T-helper 1 cell treated with Interleukin-12 subunit alpha and Interleukin-12 subunit beta and Interleukin-4 antibody, amounts not matched to agents 30 μg/mL and 1 μg/mL, for 36 hours (primary cell): ENCODE results near the gene RANBP9.
A peak's percentile ranks its signal among the peaks of the same experiment; 100 is the strongest.

Experiments
- H3K27ac Mint-ChIP-seq: one replicate; pipeline ENCODE4 v1.8.0; 2021; ENCODE audit warnings: mild to moderate bottlenecking, mixed read lengths
- H3K27me3 Mint-ChIP-seq: one replicate; pipeline ENCODE4 v1.8.0; 2021; ENCODE audit warnings: low read depth, mixed read lengths
- H3K36me3 Mint-ChIP-seq: one replicate; pipeline ENCODE4 v1.8.0; 2021; ENCODE audit warnings: low read depth, mixed read lengths
- H3K4me1 Mint-ChIP-seq: one replicate; pipeline ENCODE4 v1.8.0; 2021; ENCODE audit warnings: low read depth, mixed read lengths
- H3K4me3 Mint-ChIP-seq: one replicate; pipeline ENCODE4 v1.8.0; 2021; ENCODE audit warnings: mild to moderate bottlenecking, moderate library complexity, mixed read lengths
- H3K9me3 Mint-ChIP-seq: one replicate; pipeline ENCODE4 v1.8.0; 2021; ENCODE audit warnings: mixed read lengths

RANBP9 gene

DNA sequence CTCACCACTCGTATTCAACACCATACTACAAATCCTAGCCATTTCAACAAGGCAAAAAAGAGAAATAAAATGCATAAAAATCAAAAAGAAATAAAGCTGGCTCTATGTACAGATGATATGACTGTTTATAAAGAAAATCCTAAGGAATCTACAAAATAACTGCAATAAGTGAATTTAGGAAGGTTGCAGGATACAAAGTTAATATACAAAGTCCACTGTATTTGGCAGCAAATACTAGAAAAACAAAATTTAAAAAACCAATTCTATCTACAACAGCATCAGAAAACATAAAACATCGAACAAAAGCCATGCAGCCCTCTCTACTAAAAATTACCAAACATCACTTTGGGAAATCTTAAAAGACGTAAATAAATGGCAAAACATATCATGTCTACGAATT is 47.6 kb downstream of the RANBP9 start:
- Mint-ChIP-seq H3K4me1 (peaks cover 54% of the 10 kb centered on the region), H3K27me3 (no peaks in the 10 kb centered on the region), H3K4me3 (no peak overlapping the region), H3K36me3 (peaks cover 8% of the 10 kb centered on the region), H3K27ac (no peak overlapping the region), H3K9me3 (no peaks in the 10 kb centered on the region)

DNA sequence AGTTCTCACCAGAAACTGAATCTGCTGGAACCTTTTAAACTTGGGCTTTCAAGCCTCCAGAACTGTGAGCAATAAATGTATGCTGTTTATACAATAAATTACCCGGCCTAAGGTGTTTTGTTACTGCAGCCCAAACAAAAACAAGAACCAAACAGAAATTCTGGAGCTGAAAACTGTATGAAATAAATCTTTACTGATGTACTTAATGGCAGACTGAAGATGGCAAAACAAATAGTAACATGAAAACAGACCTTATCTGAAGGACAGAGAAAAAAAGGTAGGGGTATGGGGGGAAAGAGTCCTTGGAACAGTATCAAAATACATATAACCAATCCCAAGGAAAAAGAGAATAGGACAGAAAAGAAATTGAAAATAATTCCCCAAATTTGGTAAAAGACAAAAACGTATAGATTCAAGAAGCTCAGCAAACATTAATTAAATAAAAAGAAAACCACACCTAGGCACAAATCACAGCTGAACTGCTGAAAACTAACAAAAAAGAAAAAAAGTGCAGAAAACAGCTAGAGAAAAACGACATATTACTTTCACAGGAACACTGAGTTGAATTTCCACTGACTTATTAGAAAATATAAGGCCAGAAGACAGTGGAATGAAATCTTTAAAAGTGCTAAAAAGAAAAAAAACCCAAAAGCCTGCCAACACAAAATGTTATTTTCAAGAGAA is 48.8 kb downstream of the RANBP9 start:
- H3K36me3 Mint-ChIP-seq = peaks cover 6% of the 10 kb centered on the region
- H3K27me3 Mint-ChIP-seq = no peaks in the 10 kb centered on the region
- H3K9me3 Mint-ChIP-seq = no peaks in the 10 kb centered on the region
- peaks cover 45% of the 10 kb centered on the region for H3K4me1 Mint-ChIP-seq
- H3K27ac Mint-ChIP-seq = no peak overlapping the region
- H3K4me3 Mint-ChIP-seq = no peak overlapping the region

GRCh38 chr6:13661647-13662046 is 50.0 kb downstream of the RANBP9 start:
- Mint-ChIP-seq H3K4me1 (peaks cover 38% of the 10 kb centered on the region), H3K36me3 (peaks cover 4% of the 10 kb centered on the region), H3K27ac (peak overlapping the region; percentile 45), H3K9me3 (no peaks in the 10 kb centered on the region), H3K27me3 (no peaks in the 10 kb centered on the region), H3K4me3 (no peak overlapping the region)

DNA sequence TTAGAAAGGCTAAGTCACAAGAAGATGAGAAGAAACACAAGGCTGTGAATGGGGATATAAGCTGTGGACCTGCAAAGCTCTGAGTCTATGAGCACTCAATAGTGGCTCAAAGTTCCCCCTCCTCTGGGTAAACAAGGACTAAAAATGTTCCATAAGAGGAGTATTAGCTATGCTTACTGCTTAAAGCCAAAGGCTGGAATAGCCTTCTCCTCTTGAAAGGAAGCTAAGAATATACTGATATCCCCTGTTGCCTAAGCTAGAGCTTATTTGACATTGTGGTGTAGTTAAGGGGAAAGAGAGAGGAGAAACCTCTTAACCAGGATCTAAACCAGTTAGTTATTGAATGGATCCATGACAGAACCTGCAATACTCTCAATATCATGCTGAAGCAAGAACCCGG is 50.7 kb downstream of the RANBP9 start:
- Mint-ChIP-seq H3K4me3 (no peak overlapping the region), H3K27me3 (no peaks in the 10 kb centered on the region), H3K9me3 (no peaks in the 10 kb centered on the region), H3K36me3 (peaks cover 5% of the 10 kb centered on the region), H3K4me1 (peaks cover 36% of the 10 kb centered on the region), H3K27ac (no peak overlapping the region)

- Mint-ChIP-seq H3K9me3 (no peaks in the 10 kb centered on the region), H3K4me3 (no peak overlapping the region), H3K27me3 (no peaks in the 10 kb centered on the region), H3K27ac (no peak overlapping the region), H3K36me3 (peaks cover 9% of the 10 kb centered on the region), H3K4me1 (peaks cover 35% of the 10 kb centered on the region)
These were observed 51.4 kb downstream of the RANBP9 start for GRCh38 chr6:13660273-13660672.

- no peaks in the 10 kb centered on the region for H3K9me3 Mint-ChIP-seq
- H3K4me3 Mint-ChIP-seq = no peak overlapping the region
- H3K4me1 Mint-ChIP-seq = peaks cover 14% of the 10 kb centered on the region
- peaks cover 10% of the 10 kb centered on the region for H3K36me3 Mint-ChIP-seq
- H3K27me3 Mint-ChIP-seq = no peaks in the 10 kb centered on the region
- no peak overlapping the region for H3K27ac Mint-ChIP-seq
These were observed 55.9 kb downstream of the RANBP9 start for GRCh38 chr6:13655700-13656099.

- H3K27ac Mint-ChIP-seq = no peak overlapping the region
- H3K4me1 Mint-ChIP-seq = peaks cover 10% of the 10 kb centered on the region
- H3K36me3 Mint-ChIP-seq = peaks cover 16% of the 10 kb centered on the region
- no peaks in the 10 kb centered on the region for H3K27me3 Mint-ChIP-seq
- H3K9me3 Mint-ChIP-seq = no peaks in the 10 kb centered on the region
- no peak overlapping the region for H3K4me3 Mint-ChIP-seq
These were observed 57.1 kb downstream of the RANBP9 start for GRCh38 chr6:13654496-13654895.

GRCh38 chr6:13653296-13653695 is 58.3 kb downstream of the RANBP9 start:
- no peak overlapping the region for H3K4me3 Mint-ChIP-seq

GRCh38 chr6:13649393-13649792 is 62.2 kb downstream of the RANBP9 start:
- H3K4me1 Mint-ChIP-seq = peaks cover 10% of the 10 kb centered on the region
- H3K9me3 Mint-ChIP-seq = no peaks in the 10 kb centered on the region
- H3K36me3 Mint-ChIP-seq = peaks cover 22% of the 10 kb centered on the region
- H3K4me3 Mint-ChIP-seq = no peak overlapping the region
- no peak overlapping the region for H3K27ac Mint-ChIP-seq
- no peaks in the 10 kb centered on the region for H3K27me3 Mint-ChIP-seq

More at GRCh38 chr6:13653296-13653695, 58.3 kb downstream of the RANBP9 start:
- Mint-ChIP-seq H3K27ac (no peak overlapping the region), H3K27me3 (no peaks in the 10 kb centered on the region), H3K4me1 (peaks cover 14% of the 10 kb centered on the region), H3K36me3 (peaks cover 20% of the 10 kb centered on the region), H3K9me3 (no peaks in the 10 kb centered on the region)

DNA sequence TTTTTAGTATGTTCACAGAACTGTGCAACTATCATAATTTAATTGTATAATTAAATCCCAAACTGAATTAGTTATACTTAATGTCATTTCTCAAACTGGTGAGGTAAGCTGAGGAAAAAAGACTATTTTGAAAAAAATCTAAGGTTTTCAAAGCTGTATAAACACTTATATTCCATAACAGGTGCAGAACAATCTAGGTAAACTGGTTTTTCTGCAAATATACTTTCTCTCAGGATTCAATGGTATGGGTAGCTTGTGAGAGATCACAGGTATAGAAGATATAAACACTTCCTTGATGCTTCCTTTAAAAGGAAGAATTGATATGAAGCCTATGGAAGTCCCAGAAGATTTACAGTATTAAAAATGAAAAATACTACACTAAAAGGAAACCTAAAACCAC is 62.8 kb downstream of the RANBP9 start:
- H3K4me1 Mint-ChIP-seq = peaks cover 10% of the 10 kb centered on the region
- no peak overlapping the region for H3K27ac Mint-ChIP-seq
- H3K4me3 Mint-ChIP-seq = no peak overlapping the region
- H3K27me3 Mint-ChIP-seq = no peaks in the 10 kb centered on the region
- no peaks in the 10 kb centered on the region for H3K9me3 Mint-ChIP-seq
- peaks cover 22% of the 10 kb centered on the region for H3K36me3 Mint-ChIP-seq

GRCh38 chr6:13643125-13643524 is 68.5 kb downstream of the RANBP9 start:
- Mint-ChIP-seq H3K9me3 (no peaks in the 10 kb centered on the region), H3K4me1 (peaks cover 10% of the 10 kb centered on the region), H3K27ac (no peak overlapping the region), H3K4me3 (no peak overlapping the region), H3K27me3 (no peaks in the 10 kb centered on the region), H3K36me3 (peaks cover 31% of the 10 kb centered on the region)

DNA sequence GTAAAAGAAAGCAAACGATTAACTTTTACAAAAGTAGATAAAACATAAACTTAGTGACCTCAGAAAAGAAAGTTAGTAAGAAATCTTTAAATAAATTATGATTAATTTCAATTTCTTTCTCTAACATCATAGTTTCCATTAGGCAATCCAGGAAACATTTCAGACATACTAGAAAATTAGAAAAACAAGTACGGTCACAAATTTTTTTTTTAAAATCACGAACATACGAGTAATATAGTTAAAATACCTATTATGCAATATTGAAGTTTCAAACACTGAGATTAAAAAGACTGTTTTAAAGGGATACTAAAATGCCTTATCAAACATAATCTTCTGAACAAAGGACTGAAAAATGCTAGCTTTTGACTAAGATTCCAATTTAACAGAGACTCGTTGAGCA is 70.3 kb downstream of the RANBP9 start:
- H3K4me1 Mint-ChIP-seq = peaks cover 19% of the 10 kb centered on the region
- no peak overlapping the region for H3K4me3 Mint-ChIP-seq
- no peaks in the 10 kb centered on the region for H3K9me3 Mint-ChIP-seq
- H3K27me3 Mint-ChIP-seq = no peaks in the 10 kb centered on the region
- peaks cover 38% of the 10 kb centered on the region for H3K36me3 Mint-ChIP-seq
- H3K27ac Mint-ChIP-seq = no peak overlapping the region

GRCh38 chr6:13638626-13639025 is 73.0 kb downstream of the RANBP9 start:
- Mint-ChIP-seq H3K36me3 (peaks cover 45% of the 10 kb centered on the region), H3K9me3 (no peaks in the 10 kb centered on the region), H3K27ac (no peak overlapping the region), H3K4me3 (no peak overlapping the region), H3K27me3 (no peaks in the 10 kb centered on the region), H3K4me1 (peaks cover 25% of the 10 kb centered on the region)

DNA sequence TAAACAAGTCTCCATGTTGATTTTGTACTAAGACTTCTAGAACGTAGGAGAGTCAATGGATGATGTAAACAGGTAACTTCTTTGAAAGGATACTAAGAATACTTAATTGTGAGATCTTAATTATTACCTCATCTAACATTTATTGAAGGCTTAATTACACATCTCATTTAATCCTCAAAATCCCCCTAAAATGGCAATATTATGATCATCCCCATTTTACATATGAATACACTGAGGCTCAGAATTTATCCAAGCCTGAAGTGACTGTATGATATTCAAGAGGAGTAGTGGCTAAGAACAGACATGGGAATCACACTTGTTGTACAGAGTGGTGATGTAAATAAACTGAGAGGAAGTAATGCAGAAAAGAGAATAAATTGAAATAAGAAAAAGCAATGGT is 73.6 kb downstream of the RANBP9 start:
- no peak overlapping the region for H3K4me3 Mint-ChIP-seq
- H3K4me1 Mint-ChIP-seq = peaks cover 22% of the 10 kb centered on the region
- H3K27me3 Mint-ChIP-seq = no peaks in the 10 kb centered on the region
- no peak overlapping the region for H3K27ac Mint-ChIP-seq
- H3K36me3 Mint-ChIP-seq = peaks cover 39% of the 10 kb centered on the region
- no peaks in the 10 kb centered on the region for H3K9me3 Mint-ChIP-seq

DNA sequence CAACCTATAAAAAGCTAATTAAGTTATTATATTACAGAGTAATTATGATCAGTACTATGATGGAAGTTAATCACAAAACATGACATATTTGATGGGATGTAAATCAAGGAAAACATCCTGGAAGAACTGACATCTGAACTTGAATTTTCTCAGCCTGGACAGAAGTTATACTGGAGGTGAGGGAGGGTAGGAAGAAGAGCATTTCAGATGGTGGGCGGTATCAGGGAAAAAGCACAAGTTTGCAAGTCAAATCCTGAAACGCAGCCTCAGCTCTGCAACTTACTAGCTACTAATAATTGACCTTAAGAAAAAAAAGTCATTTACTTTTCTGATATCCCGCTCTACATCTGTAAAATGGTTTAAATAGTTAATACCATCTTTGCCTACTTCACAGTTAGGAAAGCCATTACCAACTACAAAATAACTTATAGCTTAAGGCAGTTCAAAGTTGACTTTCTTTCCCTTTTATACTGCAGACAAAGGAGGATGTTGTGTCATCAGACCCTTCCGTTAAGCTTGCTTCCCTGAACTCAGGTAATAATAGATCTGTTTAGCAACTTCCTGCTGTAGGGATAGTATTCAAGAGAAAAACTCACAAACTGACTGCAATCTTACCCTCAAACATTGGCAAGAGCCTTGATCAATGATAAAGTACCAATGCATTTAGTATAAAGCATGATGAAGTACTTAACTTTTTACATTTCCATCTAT is 75.5 kb downstream of the RANBP9 start:
- H3K27ac Mint-ChIP-seq = peak overlapping the region; percentile 28
- H3K27me3 Mint-ChIP-seq = no peaks in the 10 kb centered on the region
- H3K36me3 Mint-ChIP-seq = peaks cover 48% of the 10 kb centered on the region
- H3K4me3 Mint-ChIP-seq = peak overlapping the region; percentile 40
- H3K4me1 Mint-ChIP-seq = peaks cover 25% of the 10 kb centered on the region
- no peaks in the 10 kb centered on the region for H3K9me3 Mint-ChIP-seq
